Right ventricle myocardium inferior (tissue), 1 donor: ENCODE data around the gene SLC25A1. TPM values are rescaled to one million over a fixed set of nuclear protein-coding genes. Genes with fewer than 3 reads are reported as not detected.

Experiments
- ATAC-seq: fragments of 200-7000 bp; cut with Tn5 transposase; one replicate; pipeline ENCODE4 v1.9.1; 2020; ENCODE audit warnings: mild to moderate bottlenecking, moderate library complexity
- DNase-seq: peaks from one replicate; pipeline ENCODE4 v3.0.0; 2021; ENCODE audit errors: missing footprints
- intact Hi-C: fragments of 100-400 bp; cut with DNase I; formaldehyde crosslinking; loops from one replicate; pipeline ENCODE4 v1.11.0; 2022
- long read RNA-seq: library from polyadenylated mRNA; unstranded; transcript quantifications from one replicate; pipeline ENCODE4 v2.0.0, GENCODE V29; 2021
- total RNA-seq: library from RNA; stranded (reverse); fragmentation: NEBNext Ultra II Directional; extraction: Animal tissue kit (Norgen Biotek cat#: 25700); gene quantifications from one replicate; pipeline ENCODE4 v1.2.1, GENCODE V29; 2021
- donor health status: DM: no; HTN: yes; CAD: no; lungs with severe emphysema.

The SLC25A1 gene
- total RNA-seq = 28.7 TPM
- long read RNA-seq, transcript SLC25A1-201 (9 exons, 1,648 nt) = major isoform, 23 of 28 reads
- long read RNA-seq, partial matches to known transcripts = 1 of 28 reads
- long read RNA-seq, other reads (novel, unspliced or antisense) = 4 of 28 reads

GRCh38 chr22:19178657-19179496 is at the start of gene SLC25A1:
TSS of gene SLC25A1 (minus strand) at chr22:19178736. CDS start at chr22:19178673, 63 bp downstream.
- intact Hi-C loops = loop anchor here (2.0 kb wide), 2 partner anchors 34 to 112 kb away; partner anchors contain the start of genes CLTCL1 and ESS2
- DNase-seq (peak; percentile 96), ATAC-seq (peak; percentile 94)

DNA sequence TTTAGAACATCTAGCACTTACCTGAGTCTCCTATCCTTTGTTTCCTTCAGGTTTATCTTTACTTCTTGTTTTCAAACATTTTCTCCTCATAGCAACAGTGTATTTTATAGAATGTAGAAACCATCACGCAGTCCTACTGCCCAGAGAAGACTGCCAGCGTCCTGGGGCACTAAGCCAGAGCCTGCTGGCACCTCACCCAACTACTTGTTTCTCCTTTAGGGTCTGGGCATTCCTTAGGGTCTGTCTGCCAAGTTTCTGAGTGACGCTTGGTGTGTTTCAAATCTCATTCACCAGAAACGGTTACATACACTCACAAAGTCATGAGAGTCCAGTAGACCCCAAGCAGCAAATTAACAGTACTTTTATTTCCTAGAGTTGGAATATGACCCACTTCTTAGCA is 49.6 kb upstream of the SLC25A1 start:
- intact Hi-C loops = no loop called here
- no peak for ATAC-seq
- no peak for DNase-seq

GRCh38 chr22:19226428-19226827 is 47.9 kb upstream of the SLC25A1 start:
- DNase-seq = no peak
- ATAC-seq = no peak
- intact Hi-C loops = no loop called here

- ATAC-seq (no peak), DNase-seq (no peak)
- intact Hi-C loops = no loop called here
These were observed 47.0 kb upstream of the SLC25A1 start for GRCh38 chr22:19225560-19225959.

GRCh38 chr22:19224985-19225384 is 46.4 kb upstream of the SLC25A1 start:
- intact Hi-C loops = no loop called here
- ATAC-seq = no peak
- DNase-seq = no peak

DNA sequence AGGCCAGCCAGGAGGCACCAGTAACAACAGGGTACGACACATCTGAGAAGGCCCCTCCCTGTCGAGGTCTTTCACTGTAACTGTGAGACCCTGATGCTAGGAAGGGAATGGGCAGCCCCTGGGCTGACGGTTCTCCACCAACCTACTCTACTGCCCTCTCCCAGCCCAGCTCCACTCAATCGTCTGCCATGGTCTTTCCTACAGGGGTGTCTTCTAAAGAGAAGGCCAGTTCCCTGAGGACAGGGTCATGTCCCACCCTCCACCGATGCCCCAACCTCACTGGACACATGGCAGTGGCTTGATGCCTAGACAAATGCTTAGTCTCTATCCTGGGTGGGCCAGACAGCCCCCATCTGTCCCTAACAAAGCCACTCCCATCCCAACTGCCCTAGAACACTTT is 46.0 kb upstream of the SLC25A1 start:
- DNase-seq (no peak), ATAC-seq (no peak)
- intact Hi-C loops = no loop called here

DNA sequence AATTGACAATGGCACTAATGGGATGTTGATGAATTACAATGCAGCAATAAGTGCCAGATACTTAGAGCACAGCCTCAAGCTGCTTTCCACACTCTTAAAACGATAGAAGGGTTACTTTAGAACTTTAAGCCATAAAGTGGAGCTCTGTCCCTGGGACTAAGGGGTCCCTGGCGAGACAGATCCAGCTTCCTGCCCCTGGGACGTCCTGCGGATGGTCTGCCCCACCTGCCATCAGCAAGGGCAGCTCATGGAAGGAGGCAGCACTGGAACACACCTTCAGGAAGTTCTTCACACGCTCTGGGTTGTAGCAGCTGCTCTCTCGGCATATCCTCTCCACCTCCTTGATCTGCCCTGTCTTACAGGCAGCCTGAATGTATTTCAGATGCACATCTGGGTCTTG is 45.1 kb upstream of the SLC25A1 start:
- DNase-seq (no peak), ATAC-seq (no peak)
- intact Hi-C loops = no loop called here

GRCh38 chr22:19223110-19223509 is 44.6 kb upstream of the SLC25A1 start:
- no peak for ATAC-seq
- DNase-seq = no peak
- intact Hi-C loops = no loop called here

- ATAC-seq (no peak), DNase-seq (no peak)
- intact Hi-C loops = no loop called here
These were observed 43.9 kb upstream of the SLC25A1 start for GRCh38 chr22:19222242-19223005.

DNA sequence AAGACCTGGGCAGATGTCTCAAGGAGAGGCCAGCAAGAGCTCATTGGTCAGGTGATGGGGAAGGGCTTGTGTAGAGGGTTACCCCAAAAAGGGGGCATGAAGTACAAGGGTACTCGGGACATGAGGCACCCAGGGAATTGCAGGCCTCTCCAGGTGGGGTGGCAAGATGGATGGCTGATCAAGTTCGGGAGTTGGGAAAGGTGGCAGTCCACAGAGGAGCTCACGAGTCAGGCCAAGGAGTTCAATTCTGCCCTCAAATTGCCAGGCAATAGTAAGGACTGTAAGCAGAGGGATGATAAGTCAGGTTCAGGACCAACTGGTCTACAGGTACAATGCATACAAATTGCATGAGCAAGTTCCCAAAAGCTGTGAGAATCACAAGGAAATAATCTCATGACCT is 42.3 kb upstream of the SLC25A1 start:
- intact Hi-C loops = no loop called here
- ATAC-seq (no peak), DNase-seq (no peak)

DNA sequence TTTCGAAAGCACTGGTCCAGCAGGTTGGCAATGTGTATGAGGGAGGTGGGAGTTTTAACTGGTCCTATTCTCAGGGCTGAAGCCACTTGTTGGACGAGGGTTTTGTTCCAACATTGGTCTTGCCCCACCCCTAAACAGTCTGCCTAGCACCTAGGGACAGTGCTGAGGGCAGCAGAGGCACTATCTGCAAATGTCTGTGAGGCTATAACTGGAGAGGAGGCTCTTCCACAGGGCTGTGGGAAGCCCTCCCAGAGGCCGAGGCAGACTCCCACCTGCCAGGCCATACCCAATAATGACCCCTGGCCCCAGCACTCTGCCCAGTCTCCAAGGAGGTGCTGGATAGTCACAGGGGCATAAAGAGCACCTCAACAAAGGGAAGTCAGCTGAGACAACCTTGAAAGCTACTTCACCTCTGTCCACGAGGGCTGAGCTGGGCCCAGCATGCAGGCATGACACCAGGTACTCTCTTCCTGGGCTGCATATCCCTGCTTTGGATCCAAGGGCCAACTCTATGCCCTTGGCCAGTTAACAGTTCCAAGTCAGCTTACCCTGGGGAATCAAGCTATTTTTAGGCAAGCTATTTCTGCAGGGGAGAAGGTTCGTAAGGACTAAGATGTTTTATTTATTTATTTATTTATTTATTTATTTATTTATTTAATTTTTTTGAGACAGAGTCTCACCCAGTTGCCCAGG is 40.2 kb upstream of the SLC25A1 start:
- peak; percentile 83 for ATAC-seq
- DNase-seq = no peak
- intact Hi-C loops = loop anchor here (2.0 kb wide), 1 partner anchor 72 kb away; the partner anchor contains the start of gene CLTCL1

DNA sequence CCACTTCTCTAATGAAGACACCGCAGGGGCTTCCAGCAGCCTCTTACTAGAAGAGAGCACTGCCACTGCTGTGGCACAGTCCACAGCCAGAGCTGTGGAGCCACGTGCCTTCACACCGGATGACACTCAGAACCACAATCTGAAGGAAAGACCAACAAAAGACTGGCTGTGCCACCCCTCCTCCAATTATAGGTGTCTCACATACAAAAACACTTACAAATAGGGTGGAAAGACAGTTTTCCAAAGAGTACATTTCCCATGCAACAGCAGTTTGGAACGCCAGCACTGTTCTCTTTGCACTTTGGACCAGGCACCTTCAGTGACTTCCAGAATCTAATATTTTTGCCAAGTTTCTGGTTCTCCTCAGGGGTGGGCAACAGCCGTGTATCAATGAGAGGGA is 38.0 kb upstream of the SLC25A1 start:
- no peak for DNase-seq
- intact Hi-C loops = no loop called here
- no peak for ATAC-seq

GRCh38 chr22:19215360-19215759 is 36.8 kb upstream of the SLC25A1 start:
- DNase-seq (no peak), ATAC-seq (no peak)
- intact Hi-C loops = no loop called here

- no peak for ATAC-seq
- DNase-seq = no peak
- intact Hi-C loops = no loop called here
These were observed 35.5 kb upstream of the SLC25A1 start for GRCh38 chr22:19214078-19214473.

DNA sequence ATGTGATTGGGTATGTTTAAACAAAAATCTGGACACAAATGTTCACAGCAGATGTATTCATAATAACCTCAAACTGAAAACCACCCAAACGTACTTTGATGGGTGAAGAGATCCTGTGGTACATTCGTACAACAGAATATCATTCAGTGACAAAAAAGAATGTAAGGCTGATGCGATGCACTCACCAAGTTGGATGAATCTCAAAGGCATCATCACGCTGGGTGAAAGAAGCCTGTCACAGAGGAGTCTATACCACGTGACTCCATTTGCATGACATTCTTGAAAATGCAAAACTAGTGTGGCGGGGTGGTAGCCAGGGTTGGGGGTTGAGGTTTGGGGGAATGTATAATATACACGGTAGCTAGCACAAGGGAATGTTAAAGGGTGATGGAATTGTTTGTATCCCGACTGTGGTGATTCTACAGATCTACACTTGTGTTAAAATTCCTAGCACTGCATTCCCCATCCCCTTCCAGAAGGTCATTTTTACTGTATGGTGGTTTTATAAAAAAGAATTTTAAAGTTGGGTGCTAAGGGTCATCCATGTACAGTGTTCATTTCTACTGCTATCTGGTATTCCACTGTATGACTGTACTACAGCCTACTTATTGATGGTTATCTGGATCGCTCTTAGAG is 35.0 kb upstream of the SLC25A1 start:
- intact Hi-C loops = no loop called here
- DNase-seq (no peak), ATAC-seq (no peak)

DNA sequence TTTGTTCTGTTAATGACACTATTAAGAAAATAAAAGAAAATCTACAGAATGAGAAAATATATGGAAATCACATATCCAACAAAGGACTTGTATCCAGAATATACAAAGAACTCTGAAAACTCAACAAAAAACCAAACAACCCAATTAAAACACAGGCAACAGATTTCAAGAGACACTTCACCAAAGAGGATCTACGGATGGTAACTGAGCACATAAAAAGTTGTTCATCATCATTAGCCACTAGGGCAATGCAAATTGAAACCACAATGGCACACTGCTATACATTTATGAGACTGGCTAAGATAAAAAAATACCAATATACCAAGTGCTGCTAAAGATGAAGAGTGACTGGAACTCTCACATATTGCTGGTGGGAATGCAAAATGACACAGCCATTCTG is 34.5 kb upstream of the SLC25A1 start:
- intact Hi-C loops = no loop called here
- ATAC-seq = no peak
- DNase-seq = no peak

GRCh38 chr22:19212302-19212870 is 33.9 kb upstream of the SLC25A1 start:
- ATAC-seq = no peak
- intact Hi-C loops = no loop called here
- no peak for DNase-seq

- intact Hi-C loops = no loop called here
- DNase-seq (no peak), ATAC-seq (no peak)
These were observed 31.7 kb upstream of the SLC25A1 start for GRCh38 chr22:19210188-19210587.
